Fibroblast of skin of right quadriceps (primary cell): ENCODE results near the gene VPS13D.
"Not testable (repeated sequence)": the region's sequence is repeated elsewhere in the genome, so short reads cannot be mapped to it uniquely, and the experiment has no call there.

Experiments used
- DNase-seq: peaks from one replicate; pipeline ENCODE4 v3.0.0-alpha.2; 2013

VPS13D gene

DNA sequence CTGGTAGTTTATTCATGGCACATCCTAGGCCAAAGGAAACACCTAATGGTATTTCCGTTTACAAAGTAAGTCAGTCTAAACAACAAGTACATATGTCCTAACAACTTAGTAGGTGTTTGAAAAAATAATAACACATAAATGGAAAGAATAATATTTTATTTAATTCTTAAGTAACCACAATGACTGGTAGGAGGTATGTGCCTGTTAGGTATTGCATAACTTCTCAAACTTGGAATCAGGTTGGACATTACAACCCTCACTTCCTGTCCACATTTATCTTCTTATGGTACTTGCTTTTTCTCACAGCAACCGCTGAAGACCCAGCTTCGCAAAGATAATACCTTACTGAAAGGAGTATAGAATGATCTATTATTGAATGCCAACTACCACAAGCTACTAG lies 64.2 kb downstream of the VPS13D start:
- DNase-seq = no peak

GRCh38 chr1:12296016-12296415 lies 66.2 kb downstream of the VPS13D start:
- DNase-seq = no peak

DNA sequence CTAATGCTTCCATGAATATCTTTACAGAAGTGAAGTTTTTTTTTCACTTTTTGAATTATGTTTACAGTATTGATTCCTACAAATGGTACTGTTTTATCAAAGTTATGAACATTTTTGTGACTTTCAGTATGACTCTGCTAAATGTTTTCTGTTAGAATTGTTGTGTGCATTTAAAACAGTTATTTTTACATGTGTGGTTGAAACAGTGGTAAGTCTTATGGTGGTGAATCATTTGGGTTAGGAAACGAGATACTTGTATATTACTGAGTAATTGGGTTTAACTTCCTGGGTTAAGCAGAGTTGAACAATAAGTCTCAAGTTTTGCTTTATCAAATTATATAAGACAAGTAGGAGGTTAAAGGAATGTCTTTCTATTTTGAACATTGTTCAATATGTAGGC lies 66.8 kb downstream of the VPS13D start:
- DNase-seq = peak; percentile 70

DNA sequence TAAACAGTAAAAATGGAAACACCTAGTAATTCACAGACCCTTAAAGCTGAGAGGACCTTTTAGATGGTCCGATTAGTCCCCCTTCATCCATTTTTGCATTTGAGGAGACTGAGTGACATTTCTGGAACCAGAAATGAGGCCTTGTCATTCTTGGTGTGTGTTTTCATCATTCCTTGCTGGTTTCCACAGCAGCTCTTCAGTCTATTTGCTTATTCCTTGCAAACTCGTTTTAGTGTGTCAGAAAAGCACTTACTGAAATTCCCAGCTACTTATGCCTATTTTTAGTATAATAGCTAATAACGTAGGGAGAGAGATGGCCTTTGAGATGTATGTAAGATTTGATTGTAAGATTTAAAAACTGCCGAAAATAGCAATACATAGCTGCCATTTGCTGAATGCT lies 70.9 kb downstream of the VPS13D start:
- DNase-seq = no peak

DNA sequence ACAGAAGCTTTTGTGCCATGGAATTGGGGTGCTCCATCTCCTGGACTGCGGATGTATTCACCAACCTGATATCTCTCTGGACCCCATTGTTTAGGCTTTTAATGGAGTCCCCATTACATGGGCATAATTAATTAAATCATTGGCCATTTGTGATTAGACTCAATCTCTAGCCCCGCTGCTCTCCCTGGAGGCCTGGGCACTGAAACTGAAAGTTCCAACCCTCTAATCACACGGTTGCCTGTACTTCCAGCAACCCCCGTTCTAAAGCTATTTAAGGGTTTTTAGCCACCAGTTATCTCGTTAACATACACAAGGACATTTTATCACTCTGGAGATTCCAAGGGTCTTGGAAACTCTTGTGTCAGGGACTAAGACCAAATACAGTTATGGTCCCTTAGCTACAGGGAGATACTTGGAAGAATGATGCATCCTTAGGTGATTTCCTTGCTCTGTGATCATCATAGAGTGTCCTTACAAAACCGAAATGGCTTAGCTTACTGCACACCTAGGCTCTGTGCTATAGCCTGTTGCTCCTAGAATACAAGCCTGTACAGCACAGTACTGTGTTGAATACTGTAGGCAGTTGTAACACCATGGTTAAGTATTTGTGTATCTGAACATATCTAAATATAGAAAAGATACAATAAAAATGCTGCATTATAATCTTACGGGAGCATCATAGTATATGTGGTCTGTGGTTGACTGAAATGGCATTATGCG lies 71.8 kb downstream of the VPS13D start:
- DNase-seq = no peak

GRCh38 chr1:12302798-12303447 lies 73.1 kb downstream of the VPS13D start:
- DNase-seq = peak; percentile 56

GRCh38 chr1:12305377-12305776 lies 75.5 kb downstream of the VPS13D start:
- DNase-seq = no peak

DNA sequence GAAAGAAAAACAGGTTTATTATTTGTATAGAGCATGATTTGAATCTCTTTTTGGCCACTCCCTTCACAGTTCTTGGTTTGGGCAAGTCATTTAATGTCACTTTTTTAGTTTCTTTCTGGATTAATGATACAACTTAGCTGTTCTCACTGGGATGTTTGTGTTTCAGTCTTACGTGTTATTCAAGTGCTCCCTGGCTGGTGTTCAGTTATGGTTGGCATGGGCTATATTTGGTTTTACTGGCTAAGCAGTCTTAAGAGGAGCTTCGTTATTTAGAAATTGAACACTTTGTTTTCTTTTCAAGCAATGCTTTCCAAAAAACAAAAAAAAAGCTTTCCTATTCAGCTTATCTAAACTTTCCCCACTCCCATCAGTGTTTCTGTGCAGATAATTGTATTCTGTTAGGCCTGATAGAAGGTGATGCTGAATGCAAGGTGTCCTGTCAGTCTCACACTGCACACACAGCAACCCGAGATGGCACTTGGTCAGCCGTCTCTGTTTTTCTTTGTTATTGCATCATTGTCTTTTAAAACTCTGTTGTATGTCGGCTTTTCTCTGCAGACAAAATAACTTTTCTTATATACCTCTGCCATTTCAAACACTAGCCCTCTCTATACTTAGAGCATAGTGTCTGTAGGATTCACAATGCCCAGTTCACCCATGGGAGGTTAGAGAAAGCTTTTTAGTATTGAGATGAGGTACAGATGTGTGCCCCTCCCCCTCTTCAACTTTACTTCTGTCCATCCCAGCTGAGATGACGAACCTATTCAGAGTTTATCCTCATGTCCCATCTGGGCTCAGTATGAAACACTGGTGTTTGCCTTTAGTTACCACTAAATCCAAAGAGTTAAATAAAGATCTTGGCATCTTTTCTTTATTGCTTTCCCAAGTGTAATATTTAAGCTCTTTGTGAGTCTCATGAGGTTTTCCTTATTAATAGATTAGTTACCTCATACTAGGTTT lies 80.2 kb downstream of the VPS13D start:
- DNase-seq = no peak

DNA sequence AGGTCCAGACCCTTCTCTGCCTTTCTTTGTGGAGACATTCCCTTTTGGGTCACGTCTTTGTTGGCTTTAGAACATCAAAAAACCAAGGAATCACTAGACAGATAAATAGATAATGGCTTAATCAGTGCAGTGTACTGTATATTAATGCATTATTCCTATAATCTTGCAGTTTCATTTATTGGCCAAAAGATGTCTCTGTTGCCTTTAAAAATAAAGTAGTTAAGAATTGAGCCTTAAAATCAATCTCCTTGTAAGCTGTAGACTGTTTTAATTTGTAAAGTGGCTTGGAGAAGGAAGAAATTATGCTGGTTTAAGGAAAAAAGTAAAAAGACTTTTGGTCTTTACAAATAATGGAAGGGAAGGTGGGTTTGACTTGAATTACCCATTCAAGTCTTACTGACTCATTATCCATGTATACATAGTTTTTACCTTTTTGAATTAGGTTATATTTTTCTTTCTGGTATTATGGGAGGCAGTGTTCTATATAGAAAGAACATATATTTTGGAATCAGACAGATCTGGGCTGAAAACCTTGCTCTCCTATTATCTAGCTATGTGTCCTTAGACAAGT lies 84.6 kb downstream of the VPS13D start:
- DNase-seq = peak; percentile 31

- peak; percentile 25 for DNase-seq
Observed at GRCh38 chr1:12315146-12315545, 85.3 kb downstream of the VPS13D start.

DNA sequence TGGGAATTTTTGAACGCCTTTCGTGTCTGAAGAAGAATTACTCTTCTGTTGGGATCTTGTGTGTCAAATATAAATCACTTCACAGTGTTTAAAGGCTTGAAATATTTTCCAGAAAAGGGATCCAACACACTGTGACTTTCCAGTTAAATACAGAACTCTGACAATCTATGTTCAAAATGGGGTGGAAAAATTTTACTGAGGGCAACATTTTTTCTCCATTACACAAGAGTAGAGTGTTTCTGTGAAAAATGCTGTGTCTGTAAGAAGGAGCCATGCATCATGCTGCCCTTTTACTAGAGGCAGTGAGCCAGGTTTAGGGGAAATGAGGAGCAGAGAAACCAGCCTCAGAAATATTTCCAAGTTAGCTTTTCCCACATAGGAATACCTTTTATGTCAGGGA lies 86.5 kb downstream of the VPS13D start:
- peak; percentile 56 for DNase-seq

- DNase-seq = no peak
Observed at GRCh38 chr1:12320486-12320885, 90.7 kb downstream of the VPS13D start.

GRCh38 chr1:12324423-12324822 lies 94.6 kb downstream of the VPS13D start:
- no peak for DNase-seq

GRCh38 chr1:12324973-12325372 lies 95.1 kb downstream of the VPS13D start:
- not testable (repeated sequence) for DNase-seq

DNA sequence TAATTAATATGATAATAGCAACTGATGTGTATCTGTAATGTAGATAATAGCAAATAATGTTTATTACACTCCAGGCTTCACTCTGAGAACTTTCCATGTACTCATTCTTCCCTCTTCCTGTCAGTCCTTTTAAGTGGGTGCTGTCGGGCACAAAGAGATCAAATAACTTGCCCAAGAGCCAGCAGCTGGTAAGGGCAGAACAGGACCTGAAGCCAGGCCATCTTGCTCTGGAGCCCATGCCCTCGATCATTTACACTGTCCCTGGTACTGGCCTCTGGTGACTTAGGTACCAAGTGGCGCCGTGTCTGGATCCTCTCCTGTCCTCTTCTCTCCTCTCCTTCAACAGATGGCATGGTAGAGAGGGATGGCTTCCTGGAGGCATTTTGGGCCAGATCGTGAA lies 97.2 kb downstream of the VPS13D start:
- no peak for DNase-seq

DNA sequence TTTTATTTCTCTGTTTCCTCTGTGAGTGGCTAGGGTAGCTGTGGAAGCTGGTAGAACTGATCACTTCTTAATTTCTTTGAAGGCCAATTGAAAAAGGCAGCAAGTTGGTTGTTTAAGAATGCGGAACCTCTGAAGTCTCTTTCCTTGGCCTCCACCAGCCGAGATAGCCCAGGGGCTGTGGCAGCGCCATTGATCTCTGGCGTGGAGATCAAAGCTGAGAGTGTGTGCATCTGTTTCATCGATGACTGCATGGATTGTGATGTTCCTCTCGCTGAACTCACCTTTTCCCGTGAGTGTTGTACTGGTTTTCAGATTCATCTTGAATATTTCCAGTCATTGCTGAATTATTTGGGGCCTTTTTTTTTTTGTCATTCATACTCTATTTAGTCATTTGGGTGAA lies 97.7 kb downstream of the VPS13D start:
- peak; percentile 27 for DNase-seq

- DNase-seq = no peak
Observed at GRCh38 chr1:12333036-12333785, 103.4 kb downstream of the VPS13D start.

DNA sequence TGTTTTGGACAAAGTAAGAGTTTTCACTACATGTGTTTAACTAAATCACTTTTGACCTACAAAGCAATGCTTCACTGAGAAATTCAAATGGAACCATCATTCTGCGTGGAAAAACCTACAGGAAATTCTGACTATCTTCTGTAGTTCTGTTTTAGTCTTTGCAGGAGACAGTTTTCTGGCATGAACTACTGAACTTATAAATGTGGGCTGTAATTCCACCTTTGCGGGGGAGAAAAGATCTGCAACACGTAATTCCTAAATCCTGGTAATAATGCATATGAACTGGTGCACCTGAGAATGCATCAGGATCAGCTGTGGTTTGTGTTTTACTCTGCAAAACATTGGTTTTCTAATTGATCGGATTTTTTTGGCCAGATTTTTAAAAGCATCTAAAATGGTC lies 106.0 kb downstream of the VPS13D start:
- DNase-seq = no peak

- DNase-seq = no peak
Observed at GRCh38 chr1:12336413-12336812, 106.6 kb downstream of the VPS13D start.

DNA sequence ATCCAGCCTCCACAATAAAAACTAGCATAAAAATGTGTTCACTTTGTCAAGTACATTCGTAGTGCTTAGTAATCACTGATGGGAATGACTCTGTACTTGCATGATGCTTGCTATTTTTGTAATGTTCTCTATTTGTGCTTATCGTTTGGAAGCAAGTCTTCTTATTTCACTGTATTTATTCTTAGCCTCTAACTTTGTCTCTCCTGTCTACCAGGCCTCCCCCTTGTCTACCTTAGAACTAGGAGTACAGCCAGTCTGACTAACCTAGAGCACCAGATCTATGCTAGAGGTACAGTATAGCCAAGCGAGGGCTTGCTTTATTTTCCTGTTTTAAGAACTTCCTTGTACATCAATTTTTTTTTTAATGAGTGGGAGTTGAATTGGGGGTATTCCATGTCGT lies 108.2 kb downstream of the VPS13D start:
- DNase-seq = no peak

DNA sequence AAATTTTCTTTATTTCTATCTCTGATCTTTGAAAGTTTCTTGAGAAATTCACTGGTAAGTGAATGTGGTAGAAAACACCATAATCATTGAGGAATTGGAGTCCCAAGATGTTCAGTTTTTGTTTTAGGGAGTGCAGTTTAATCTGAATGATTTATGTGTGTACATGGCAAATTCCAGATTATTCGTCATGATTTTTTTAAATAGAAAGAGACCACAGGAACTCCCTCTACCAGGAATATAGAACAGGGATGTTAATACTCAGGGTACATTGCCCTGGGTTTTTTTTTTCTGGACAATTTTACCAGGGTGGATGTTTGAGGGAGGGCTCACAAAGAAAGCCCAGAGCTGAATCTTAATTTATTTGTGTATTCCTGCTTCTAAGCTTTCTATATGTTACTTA lies 109.0 kb downstream of the VPS13D start:
- peak; percentile 23 for DNase-seq

DNA sequence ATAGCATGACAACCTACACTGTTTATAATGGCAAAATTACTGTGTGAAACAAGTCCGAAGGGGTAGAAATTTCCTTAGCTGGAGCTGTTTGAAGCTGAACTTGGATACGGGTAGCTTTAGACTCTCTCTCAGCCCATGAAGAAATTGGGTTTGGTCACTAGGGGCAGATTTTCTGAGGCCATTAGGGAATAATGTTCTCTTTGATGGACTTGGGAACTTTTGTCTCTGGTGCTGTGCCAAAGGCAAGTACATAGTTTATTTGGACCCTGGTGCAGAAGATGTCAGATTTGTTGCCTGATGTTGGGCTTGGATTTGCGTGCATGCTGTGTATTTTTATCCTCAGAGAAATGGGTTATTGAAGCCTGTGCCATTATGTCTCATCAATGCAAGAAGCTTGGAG lies 109.6 kb downstream of the VPS13D start:
- no peak for DNase-seq
